TTC549 (cell line): ENCODE data around the gene CSNK1G3.

Source experiments
- FAIRE-seq: peaks from 2 replicates; lab custom pipeline; 2012; peaks lifted over from hg19 to GRCh38; lab: Jason Lieb, UNC

CSNK1G3 gene

DNA sequence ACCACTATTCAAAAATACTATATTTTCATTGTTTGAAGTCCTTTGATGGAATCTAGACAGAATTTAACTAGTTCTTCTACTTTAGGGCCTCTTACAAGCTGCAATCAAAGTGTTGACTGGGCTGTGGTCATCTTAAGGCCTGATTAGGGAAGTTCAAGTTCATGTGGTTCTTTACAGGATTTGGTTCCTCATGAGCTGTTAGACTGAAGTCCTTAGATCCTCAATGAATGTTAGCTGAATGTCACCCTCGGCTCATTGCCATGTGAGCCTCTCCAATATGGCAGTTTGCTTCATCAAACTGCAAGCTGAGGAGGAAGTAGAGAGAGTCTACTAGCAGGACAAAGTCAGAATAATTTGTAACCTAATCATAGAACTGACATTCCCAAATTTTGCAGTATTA is 135.1 kb downstream of the CSNK1G3 start:
- FAIRE-seq = no peak

DNA sequence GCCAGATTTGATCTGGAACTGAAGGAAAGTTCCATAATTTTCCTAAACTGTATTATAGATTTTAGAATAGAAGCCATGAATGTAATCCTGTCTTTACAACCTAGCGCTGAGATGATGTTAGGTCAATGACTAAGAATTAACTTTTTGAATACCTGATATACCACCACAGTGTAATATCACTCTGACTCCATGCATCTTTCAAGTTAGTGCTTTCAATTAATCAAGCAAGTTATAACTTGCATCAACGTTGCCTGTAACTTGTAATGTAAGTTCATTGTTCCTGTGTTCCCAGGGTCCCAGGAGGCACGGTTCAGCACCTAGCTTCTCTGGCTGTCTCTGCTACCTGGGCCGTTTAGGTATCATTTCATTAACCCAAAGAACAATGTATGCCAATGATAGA is 139.3 kb downstream of the CSNK1G3 start:
- no peak for FAIRE-seq

DNA sequence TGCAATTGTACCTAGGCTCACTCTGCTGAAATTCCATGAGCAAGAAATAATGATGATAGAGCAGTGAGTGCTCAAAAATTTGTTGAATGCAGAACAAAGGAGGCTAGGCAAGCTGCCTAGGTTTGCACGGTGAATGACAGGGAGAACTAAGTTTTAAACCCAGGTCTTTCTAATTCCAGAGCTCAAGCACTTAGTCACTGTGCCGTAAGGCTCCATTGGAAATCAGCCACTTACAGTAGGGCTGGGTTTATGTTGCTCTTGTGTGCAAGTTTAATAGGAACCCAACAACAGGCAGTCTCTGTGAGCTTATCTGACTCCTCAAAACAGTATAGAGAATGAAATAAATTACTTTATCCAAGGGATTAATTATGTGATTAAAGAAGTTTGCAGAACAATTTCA is 147.0 kb downstream of the CSNK1G3 start:
- FAIRE-seq = no peak

DNA sequence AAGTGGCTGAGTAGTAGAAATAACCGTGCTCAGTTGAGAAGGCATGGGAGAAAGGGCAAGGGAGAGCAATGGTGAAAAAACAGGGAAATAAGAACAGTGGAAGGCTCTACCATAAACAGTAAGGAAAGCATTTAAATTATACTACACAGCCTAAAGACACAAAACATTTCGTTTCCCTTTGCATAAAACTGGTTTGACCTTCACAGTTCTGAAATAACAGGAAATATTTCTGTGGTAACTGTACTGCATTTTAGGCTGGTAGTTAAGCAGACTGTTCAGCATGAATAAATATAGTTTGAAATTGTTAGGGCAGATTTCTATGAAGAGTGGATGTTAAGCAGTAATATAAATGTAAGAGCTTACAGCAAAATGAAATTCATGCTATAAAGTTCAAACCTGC is 147.5 kb downstream of the CSNK1G3 start:
- FAIRE-seq = no peak

DNA sequence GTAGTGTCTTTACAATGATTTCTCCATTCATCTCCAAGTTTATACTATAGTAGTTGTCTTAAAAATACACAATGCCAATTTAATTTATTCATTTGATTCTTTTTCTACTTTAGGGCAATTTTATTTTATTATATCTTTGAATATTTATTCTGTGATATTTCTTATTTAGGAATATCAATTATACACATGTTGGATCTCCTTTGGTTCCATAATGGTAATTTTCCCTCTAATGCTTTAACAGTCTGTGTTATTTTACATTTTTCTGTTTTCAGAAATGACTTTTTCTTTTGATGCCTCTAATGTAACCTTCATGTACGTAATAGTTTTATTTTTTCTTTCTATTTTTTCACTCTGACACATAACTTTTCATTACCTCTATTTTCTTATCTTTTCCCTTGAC is 153.0 kb downstream of the CSNK1G3 start:
- peak; percentile 25 for FAIRE-seq

DNA sequence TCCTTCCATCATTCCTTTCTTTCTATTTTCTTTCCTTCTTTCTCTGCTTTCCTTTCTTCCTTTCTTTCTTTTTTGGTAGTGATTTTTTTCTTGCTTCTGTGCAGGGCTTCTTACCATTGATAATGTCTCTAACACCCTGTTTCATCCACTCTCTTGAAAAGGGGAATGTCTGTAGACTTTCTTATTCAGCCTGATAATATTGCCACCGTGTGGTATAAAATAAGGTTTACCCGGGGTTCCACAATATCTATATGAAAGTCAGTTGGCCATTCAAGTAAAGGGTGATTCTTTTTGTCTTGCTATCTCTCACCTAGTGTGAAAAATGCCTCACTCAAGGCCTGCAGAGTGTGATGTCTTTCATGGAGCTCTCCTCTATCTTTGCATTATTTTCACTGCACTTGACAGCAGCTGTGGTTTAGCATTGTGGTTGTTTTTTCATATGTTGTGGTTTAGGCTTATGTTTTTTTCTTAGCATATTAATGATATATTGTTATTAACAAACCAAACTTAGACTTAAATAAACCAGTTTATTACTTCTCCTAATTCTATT is 153.9 kb downstream of the CSNK1G3 start:
- FAIRE-seq = no peak
